ENCODE data around the gene WBP1L. TPM values are rescaled to one million over a fixed set of nuclear protein-coding genes. Genes with fewer than 3 reads are reported as not detected.

The WBP1L gene
- total RNA-seq, 2 experiments from 2014 or later, result 17.6 to 24.4 TPM

- peaks cover 31% of the 10 kb centered on the region for H3K4me1 ChIP-seq (ENCODE audit: insufficient read depth, low read length, poor library complexity, severe bottlenecking)
- no peaks in the 10 kb centered on the region for H3K9me2 ChIP-seq (ENCODE audit: insufficient read depth, low read length)
- H3K27ac ChIP-seq (ENCODE audit: low read depth, low read length, poor library complexity, severe bottlenecking), result peak overlapping the region; percentile 84
- intact Hi-C loops (cut with micrococcal nuclease; ENCODE audit: unreplicated experiment), result loop anchor here (5.0 to 10.0 kb wide), 2 partner anchors 48 to 596 kb away; no protein-coding TSS in a partner anchor
- H3K79me2 ChIP-seq (ENCODE audit: insufficient read depth, low read depth, low read length), result peaks cover 64% of the 10 kb centered on the region
- H3K4me3 ChIP-seq (ENCODE audit: low read depth, low read length, poor library complexity, severe bottlenecking), result peak overlapping the region; percentile 32
- H3K9me3 ChIP-seq (ENCODE audit: low read length), result no peaks in the 10 kb centered on the region
- POLR2A ChIA-PET, result interaction anchor here (0.9 to 2.2 kb wide), 10 partner anchors 10 to 65 kb away, joined by 3 to 15 read pairs (median 6); partner anchors contain the start of gene WBP1L
- H2AFZ ChIP-seq (ENCODE audit: low read length), result peak overlapping the region; percentile 50; the same call in 1 of the 2 replicates
- no peak for DNase-seq (ENCODE audit: low spot score)
- H4K20me1 ChIP-seq (ENCODE audit: insufficient read depth, low read length), result no peaks in the 10 kb centered on the region
- H3K4me2 ChIP-seq (ENCODE audit: low read length), result peak overlapping the region; percentile 67
- BruUV-seq (replicated peaks), result no TSS peak
- TF ChIP-seq EZH2phosphoT487 (IDR thresholded peaks at IDR 0.05; ENCODE audit: borderline replicate concordance, low read depth, low read length), result no peak
- TF ChIP-seq CTCF (conservative IDR thresholded peaks at IDR 0.05; ENCODE audit: low read length), result no peak
- no peaks in the 10 kb centered on the region for H3K36me3 ChIP-seq (ENCODE audit: insufficient read depth, low read length)
- CTCF ChIA-PET (ENCODE audit: unreplicated experiment), result interaction anchor here (0.7 to 1.1 kb wide), 2 partner anchors 11 to 50 kb away, joined by 3 to 4 read pairs; no protein-coding TSS in a partner anchor
Observed at GRCh38 chr10:102710609-102711008, 33.1 kb upstream of the WBP1L start.

GRCh38 chr10:102712089-102712488 is 31.7 kb upstream of the WBP1L start:
- intact Hi-C loops (cut with micrococcal nuclease; ENCODE audit: unreplicated experiment), result loop anchor here (2.0 to 10.0 kb wide), 3 partner anchors 50 to 597 kb away; partner anchors contain the start of genes ACTR1A and SUFU
- TF ChIP-seq EZH2phosphoT487 (IDR thresholded peaks at IDR 0.05; ENCODE audit: borderline replicate concordance, low read depth, low read length) (no peak), CTCF (conservative IDR thresholded peaks at IDR 0.05; ENCODE audit: low read length) (no peak)
- Histone ChIP-seq H3K9me2 (ENCODE audit: insufficient read depth, low read length) (no peaks in the 10 kb centered on the region), H4K20me1 (ENCODE audit: insufficient read depth, low read length) (no peaks in the 10 kb centered on the region), H3K36me3 (ENCODE audit: insufficient read depth, low read length) (peaks cover 4% of the 10 kb centered on the region; the same call in 1 of the 2 replicates), H3K4me3 (ENCODE audit: low read depth, low read length, poor library complexity, severe bottlenecking) (peak overlapping the region; percentile 77), H3K4me1 (ENCODE audit: insufficient read depth, low read length, poor library complexity, severe bottlenecking) (peaks cover 46% of the 10 kb centered on the region), H3K4me2 (ENCODE audit: low read length) (peak overlapping the region; percentile 80), H3K9me3 (ENCODE audit: low read length) (no peaks in the 10 kb centered on the region), H3K27ac (ENCODE audit: low read depth, low read length, poor library complexity, severe bottlenecking) (peak overlapping the region; percentile 84), H2AFZ (ENCODE audit: low read length) (peak overlapping the region; percentile 90), H3K79me2 (ENCODE audit: insufficient read depth, low read depth, low read length) (peaks cover 76% of the 10 kb centered on the region)
- CTCF ChIA-PET (ENCODE audit: unreplicated experiment), result no interaction called here
- POLR2A ChIA-PET, result interaction anchor here (0.6 to 2.5 kb wide), 11 partner anchors 13 to 100 kb away, joined by 3 to 10 read pairs (median 3); partner anchors contain the start of gene TRIM8
- peak; percentile 60 for DNase-seq (ENCODE audit: low spot score)
- BruUV-seq (replicated peaks), result no TSS peak
